GM18870 (cell line): ENCODE measurements around the gene TCFL5.
"Not testable (repeated sequence)": the region's sequence is repeated elsewhere in the genome, so short reads cannot be mapped to it uniquely, and the experiment has no call there.

Source experiments
- ATAC-seq: cut with Tn5 transposase; IDR thresholded peaks from one replicate; pipeline ENCODE4 v1.9.1; 2021; ENCODE audit warnings: moderate library complexity; ENCODE audit not compliant: unreplicated experiment

Gene TCFL5

GRCh38 chr20:62880935-62881661 lies 19.5 kb upstream of the TCFL5 start:
- no peak for ATAC-seq

DNA sequence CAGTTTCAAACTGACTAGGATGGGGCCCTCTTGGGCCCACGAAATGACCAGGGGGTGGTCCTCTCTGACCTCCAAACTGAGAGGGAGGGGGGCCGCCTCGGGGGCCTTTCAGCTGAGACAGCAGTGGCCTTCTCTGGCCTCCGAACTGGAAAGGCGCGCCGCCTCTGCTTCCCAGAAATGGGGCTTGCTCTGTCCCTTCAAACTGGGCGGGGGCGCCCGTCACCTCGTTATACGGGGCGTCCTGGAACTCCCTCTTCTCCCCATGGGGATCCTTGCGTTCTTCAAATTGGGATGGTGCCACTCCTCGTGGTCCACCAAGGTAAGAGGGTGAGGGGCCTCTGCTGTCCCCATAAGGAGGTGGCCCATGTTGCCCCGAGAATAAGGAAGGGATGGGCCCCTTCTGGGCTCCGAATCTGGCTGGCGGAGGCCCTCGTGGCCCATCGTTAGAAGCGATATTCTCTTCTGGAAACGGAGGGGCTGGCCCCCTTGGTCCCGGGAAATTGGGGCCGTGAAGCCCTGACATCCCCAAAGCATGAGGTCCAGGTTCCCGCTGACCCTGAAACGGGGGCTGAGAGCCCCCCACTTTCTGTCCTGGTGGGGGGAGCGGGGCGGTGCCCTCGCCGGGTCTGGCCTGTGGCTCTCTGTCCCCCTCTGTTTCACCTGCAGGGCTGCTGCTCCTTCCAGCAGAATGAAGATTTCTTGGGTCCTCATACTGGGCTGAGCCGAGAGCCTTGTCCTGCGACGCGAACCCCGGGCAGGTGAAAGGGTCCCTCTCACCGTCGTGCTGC lies 18.7 kb upstream of the TCFL5 start:
- no peak for ATAC-seq

- ATAC-seq, result no peak
Observed at GRCh38 chr20:62879275-62880146, 17.9 kb upstream of the TCFL5 start.

DNA sequence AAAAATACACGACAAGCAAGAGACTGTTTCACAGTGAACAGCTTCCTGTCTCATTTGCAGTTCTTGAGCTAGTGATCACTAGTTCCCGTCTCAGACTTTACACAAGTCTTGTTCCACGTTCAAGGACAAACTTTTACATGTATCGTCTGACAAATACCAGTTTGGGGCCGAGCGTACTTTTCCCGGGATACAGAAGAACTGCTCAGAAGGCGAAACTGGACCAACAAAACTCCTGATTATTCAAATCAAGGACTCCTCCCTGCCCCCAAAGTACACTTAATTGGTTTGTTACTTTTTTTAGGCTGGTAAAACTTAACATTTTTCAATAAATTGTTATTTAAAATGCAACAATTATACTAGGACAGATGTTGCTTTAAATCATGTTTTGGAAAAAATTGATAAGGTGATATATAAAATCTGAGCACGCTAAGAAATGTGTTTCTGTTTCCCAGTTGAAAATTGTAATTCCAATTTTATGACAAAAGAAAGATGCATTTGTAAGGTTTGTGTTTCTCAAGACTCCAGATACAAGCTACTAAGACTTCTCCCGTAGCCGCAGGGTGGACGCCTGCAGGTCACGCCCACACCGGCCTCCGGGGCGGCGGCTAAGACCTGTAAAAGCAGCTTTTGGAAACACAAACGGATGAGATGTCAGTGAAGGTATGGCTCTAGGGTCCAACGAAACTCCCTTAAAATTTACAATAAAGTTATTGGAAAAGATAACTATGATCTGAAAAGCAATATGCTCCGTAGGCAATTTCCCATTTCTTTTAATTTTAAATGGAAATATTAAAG lies 16.8 kb upstream of the TCFL5 start:
- no peak for ATAC-seq

DNA sequence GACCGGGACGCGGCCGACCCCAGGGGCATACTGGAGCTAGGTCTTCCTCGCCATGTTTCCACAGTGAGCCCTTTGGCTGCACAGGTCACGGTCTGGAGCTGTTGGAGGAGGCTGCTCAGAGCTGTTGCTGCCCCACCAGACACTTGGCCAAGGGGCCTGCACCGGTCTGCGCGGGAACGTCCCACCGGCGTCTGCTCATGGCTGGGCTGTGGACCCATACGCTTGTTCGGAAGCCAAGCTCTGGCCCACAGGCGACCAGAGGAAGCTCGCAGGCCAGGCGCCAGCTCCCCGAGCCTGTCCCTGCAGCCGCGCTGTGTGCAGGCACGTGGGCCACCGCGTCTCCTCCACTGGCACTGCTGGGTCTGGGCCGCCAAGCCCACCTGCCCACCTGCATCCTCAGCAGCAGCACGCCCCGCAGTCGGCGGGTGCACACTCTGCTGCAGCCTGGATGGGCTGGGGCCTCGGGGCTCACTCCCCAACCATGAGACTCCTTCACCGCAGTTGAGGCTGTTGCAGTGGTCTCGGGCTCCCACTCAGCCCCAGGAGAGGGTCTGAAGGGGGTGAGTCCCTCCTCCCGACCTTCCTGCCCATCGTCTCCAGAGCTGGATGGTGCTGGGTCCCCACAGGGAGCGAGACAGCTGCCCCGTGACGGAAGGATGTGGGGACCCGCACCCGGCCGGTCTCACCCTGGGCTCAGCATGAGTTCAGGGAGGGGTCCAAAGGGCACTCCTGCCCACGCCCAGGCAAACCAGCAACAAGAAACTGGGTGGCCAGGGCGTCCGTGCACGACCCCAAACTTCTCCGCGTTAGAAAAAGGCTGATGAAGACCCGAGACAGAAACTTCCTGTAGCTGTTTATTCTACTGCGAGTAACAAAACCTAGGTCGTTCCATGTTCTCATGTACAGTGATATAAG lies 15.5 kb upstream of the TCFL5 start:
- no peak for ATAC-seq

GRCh38 chr20:62876501-62876901 lies 14.9 kb upstream of the TCFL5 start:
- no peak for ATAC-seq

DNA sequence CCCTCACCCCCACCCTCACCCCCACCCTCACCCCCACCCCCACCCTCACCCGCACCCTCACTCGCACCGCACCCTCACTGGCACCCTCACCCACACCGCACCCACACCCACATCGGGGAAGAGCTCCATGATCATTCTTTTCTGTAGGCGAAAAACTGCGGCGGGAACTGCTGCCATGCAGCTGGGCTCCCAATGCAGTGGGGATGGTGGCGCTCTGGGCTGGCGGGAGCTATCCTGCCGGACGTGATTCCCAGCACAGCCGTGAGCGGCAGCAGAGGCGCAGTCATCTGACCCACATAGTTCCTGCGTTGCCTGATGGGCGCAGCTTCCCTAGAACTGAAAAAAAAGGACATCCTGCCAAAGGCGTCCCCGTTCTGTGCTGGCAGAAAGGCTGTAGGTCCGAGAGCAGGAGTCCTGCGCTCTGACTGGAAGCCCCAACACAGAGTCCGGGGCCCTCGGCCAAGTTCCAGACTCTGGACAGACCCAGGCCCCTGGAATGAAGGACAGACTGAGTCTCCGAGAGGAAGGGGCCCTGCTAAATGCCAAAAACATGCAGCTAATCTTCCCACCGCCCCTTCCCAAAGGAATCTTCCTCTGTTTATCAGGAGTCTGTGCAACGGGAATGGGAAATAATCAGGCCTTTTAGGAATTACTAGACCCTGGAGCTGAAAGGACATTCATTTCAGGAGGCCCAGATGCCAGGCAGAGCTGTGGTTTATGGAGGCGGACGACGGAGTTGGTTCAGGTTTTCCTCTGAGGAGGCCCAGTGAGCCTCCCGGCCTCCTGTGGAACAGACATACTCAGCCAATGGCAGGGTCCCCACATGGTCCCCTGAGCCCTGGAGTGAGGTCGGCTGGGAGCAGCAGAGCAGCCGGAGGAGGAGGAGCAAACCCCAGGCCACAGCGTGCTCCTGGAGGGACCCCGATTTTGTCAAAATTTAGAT lies 14.1 kb upstream of the TCFL5 start:
- ATAC-seq, result no peak

- ATAC-seq, result no peak
Observed at GRCh38 chr20:62874964-62875344, 13.3 kb upstream of the TCFL5 start.

DNA sequence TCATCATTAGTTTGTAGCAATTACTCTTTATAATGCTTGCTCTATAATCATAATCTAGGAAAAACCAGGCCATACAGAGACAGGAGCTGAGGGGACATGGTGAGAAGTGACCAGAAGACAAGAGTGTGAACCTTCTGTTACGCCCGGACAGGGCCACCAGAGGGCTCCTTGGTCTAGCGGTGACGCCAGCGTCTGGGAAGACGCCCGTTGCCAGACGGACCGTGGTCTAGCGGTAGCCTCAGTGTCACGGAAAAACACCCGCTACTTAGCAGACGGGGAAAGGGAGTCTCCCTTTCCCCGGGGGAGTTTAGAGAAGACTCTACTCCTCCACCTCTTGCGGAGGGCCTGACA lies 12.0 kb upstream of the TCFL5 start:
- not testable (repeated sequence) for ATAC-seq

DNA sequence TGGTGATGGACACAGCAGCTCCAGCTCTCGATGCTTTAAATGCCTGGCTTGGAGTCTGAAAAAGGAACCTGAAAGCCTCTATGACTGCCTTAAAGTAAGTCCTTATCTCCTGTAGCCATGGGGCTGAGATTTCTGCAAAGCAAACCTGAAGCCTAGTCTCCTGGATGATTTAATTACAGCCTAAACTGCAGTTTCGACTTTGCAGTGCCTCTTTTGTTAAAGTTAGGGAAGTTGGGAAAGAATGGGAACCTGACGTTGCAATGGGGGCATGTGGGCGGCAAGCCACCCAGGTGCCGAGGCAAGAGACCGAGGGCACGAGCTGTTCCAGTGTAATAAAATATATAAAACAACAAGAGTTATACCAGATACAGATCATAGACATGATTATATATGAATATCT lies 11.7 kb upstream of the TCFL5 start:
- no peak for ATAC-seq

DNA sequence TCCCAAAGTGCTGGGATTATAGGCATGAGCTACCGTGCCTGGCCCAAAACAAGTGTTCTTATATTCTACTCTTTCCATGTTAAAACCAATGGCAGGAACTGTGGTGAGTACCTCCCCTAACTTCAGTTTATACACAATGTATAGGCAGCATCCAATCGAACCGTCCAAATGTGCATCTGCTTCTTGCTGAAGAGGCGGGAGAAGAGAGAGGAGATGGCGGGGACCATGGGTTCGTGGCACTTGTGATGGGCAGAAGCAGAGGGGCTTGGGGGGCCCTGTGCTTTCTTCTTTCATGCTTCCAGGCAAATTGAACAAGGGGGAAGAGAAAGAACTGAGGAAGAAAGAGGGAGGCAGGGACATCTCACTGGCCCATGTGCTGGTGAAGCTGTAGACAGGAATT lies 11.2 kb upstream of the TCFL5 start:
- no peak for ATAC-seq

- ATAC-seq, result no peak
Observed at GRCh38 chr20:62872184-62872847, 10.7 kb upstream of the TCFL5 start.

GRCh38 chr20:62864207-62864606 lies 2.6 kb upstream of the TCFL5 start:
- ATAC-seq, result no peak

DNA sequence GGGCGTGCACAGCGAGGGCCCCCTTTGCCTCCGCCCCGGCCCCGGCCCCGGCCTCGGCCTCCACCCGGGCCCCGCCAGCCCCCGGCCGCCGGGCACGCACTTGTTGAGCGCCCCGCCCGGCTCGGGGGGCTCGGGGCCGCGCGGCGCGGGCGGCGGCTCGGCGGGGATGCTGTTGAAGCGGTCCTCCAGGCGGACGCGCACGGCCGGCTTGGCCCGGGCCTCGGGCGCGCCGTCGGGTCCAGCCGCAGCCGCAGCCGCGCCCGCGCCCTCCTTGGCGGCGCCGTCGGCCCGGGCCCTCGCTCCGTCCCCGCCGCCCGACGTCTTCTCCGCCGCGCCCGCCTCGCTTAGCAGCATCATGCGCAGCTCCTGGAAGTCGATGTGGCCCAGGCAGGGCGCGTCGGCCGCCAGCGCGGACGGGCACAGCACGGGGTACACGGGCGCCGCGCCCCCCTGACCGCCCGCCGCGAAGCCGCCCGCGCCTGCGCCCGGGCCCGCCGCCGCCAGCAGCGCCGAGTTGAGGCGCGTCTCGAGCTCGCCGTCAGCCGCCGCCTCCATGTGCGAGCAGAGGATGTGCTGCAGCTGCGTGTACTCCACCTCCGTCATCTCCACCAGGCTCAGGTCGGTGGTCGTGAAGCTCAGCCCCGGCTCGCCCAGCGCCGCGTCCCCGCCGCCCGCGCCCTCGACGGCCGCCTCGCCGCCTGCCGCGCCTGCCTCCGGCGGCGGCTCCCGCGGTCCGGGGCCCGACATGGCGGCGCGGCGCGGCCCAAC lies 514 bp downstream of the TCFL5 start:
- no peak for ATAC-seq

DNA sequence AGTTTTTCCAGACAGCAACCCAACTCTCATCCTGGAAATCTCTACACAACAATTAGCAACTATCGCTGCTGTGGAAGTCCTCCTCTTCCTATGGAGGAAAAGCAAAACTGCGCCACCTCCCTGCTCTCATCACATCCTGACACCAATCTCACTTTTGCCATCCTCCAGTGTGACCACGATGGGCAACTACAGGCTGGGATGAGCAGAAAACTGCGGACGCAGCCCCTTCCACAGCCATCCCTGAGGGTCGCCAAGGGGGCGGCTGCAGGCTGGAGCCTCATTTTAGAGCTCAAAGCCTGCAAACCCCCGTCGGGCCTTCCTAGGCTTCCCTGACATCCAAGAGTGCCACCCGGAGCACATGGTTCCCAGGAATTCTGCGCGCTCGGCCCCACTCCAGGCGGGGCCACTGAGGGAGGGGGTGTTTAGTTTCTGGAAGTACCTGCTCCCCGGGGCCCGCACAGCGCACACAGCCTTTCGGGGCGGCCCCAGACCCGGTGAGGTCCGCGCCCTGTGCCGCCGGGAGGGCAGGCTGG lies 1.2 kb downstream of the TCFL5 start:
- no peak for ATAC-seq

DNA sequence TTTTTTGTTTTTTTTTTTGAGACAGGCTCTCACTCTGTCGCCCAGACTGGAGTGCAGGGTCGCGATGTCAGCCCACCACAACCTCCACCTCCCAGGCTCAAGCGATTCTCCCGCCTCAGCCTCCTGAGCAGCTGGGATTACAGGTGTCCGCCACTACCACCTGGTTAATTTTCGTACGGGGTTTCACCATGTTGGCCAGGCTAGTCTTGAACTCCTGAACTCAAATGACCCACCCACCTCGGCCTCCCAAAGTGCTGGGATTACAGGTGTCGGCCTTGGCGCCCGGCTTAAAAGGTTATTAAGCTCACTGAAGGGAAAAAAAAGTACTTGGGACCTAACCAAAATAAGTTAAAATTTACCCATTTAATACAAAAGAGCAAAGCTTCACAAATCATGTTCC lies 1.9 kb downstream of the TCFL5 start:
- no peak for ATAC-seq
